MCF 10A (cell line): ENCODE data around the gene HMGN1. TPM values are rescaled to one million over a fixed set of nuclear protein-coding genes. Genes with fewer than 3 reads are reported as not detected.

Source experiments
- BruUV-seq: library from RNA; stranded (reverse); fragments of 400-500 nt; replicated peaks from 2 replicates; lab custom pipeline; 2021; lab: Mats Ljungman, UMichigan
- CTCF ChIA-PET: fragments of 300-600 bp; sonication (Branson Sonifier 250); formaldehyde crosslinking; extraction: SDS; loops from one replicate; lab custom pipeline; 2021; ENCODE audit warnings: antibody characterized with exemption, inconsistent platforms; lab: Yijun Ruan, JAX
- POLR2A ChIA-PET: fragments of 300-600, 350-650 bp; sonication (Branson Sonifier 250); formaldehyde crosslinking; extraction: SDS; loops from one replicate; lab custom pipeline; 2020; ENCODE audit warnings: antibody characterized with exemption, inconsistent platforms; lab: Yijun Ruan, JAX
- DNase-seq: peaks from one replicate; pipeline ENCODE4 v3.0.0-alpha.2; 2018; ENCODE audit not compliant: unreplicated experiment
- H3K27ac Mint-ChIP-seq: one replicate; pipeline ENCODE4 v1.8.0; 2022; ENCODE audit warnings: mild to moderate bottlenecking, low read depth, mixed read lengths; ENCODE audit not compliant: unreplicated experiment
- H3K27me3 Mint-ChIP-seq: one replicate; pipeline ENCODE4 v1.8.0; 2022; ENCODE audit warnings: mixed read lengths; ENCODE audit not compliant: insufficient read depth, unreplicated experiment
- H3K36me3 Mint-ChIP-seq: one replicate; pipeline ENCODE4 v1.8.0; 2022; ENCODE audit warnings: mild to moderate bottlenecking, moderate library complexity, mixed read lengths; ENCODE audit not compliant: insufficient read depth, unreplicated experiment
- H3K4me1 Mint-ChIP-seq: one replicate; pipeline ENCODE4 v1.8.0; 2022; ENCODE audit warnings: mixed read lengths; ENCODE audit not compliant: insufficient read depth, unreplicated experiment
- H3K4me3 Mint-ChIP-seq: one replicate; pipeline ENCODE4 v1.8.0; 2022; ENCODE audit warnings: mild to moderate bottlenecking, moderate library complexity, mixed read lengths; ENCODE audit not compliant: unreplicated experiment
- H3K9me3 Mint-ChIP-seq: one replicate; pipeline ENCODE4 v1.8.0; 2022; ENCODE audit warnings: mixed read lengths; ENCODE audit not compliant: unreplicated experiment
- CTCF ChIP-seq: fragments of 200-600 bp; IDR thresholded peaks from one replicate; pipeline ENCODE4 v1.8.0; 2022; ENCODE audit warnings: antibody characterized with exemption, mild to moderate bottlenecking; ENCODE audit not compliant: unreplicated experiment
- intact Hi-C: fragments of 100-400 bp; cut with micrococcal nuclease; formaldehyde crosslinking; loops from 2 replicates; pipeline ENCODE4 v1.14.1; 2022
- total RNA-seq: library from RNA; stranded (reverse); gene quantifications from 2 replicates; pipeline ENCODE4 v1.2.3, GENCODE V29; 2022

The HMGN1 gene
- total RNA-seq, 1 experiment from 2014 or later: 360 TPM

- no peaks in the 10 kb centered on the region for H3K27me3 Mint-ChIP-seq
Observed at GRCh38 chr21:39311164-39311563, 37.7 kb downstream of the HMGN1 start.

GRCh38 chr21:39307466-39307865 lies 41.4 kb downstream of the HMGN1 start:
- Mint-ChIP-seq H3K4me1 (peaks cover 9% of the 10 kb centered on the region), H3K27me3 (no peaks in the 10 kb centered on the region), H3K36me3 (peaks cover 91% of the 10 kb centered on the region), H3K27ac (no peak overlapping the region), H3K4me3 (no peak overlapping the region), H3K9me3 (no peaks in the 10 kb centered on the region)
- intact Hi-C loops: no loop called here
- ChIA-PET POLR2A (interaction anchor here (0.6 to 0.7 kb wide), 3 partner anchors 11 to 68 kb away, joined by 3 to 4 read pairs (median 4); no protein-coding TSS in a partner anchor), CTCF (no interaction called here)
- DNase-seq: no peak
- TF ChIP-seq CTCF: no peak
- no TSS peak for BruUV-seq

More at GRCh38 chr21:39311164-39311563, 37.7 kb downstream of the HMGN1 start:
- Mint-ChIP-seq H3K4me1 (peaks cover 17% of the 10 kb centered on the region), H3K27ac (no peak overlapping the region), H3K36me3 (peaks cover 54% of the 10 kb centered on the region), H3K9me3 (no peaks in the 10 kb centered on the region), H3K4me3 (peak overlapping the region; percentile 76)
- intact Hi-C loops: no loop called here
- ChIA-PET POLR2A (interaction anchor here (1.3 to 7.7 kb wide), 4 partner anchors 9 to 80 kb away, joined by 3 to 226 read pairs (median 8); partner anchors contain the start of gene HMGN1), CTCF (interaction anchor here (0.9 kb wide), 1 partner anchor 76 kb away, joined by 3 read pairs; no protein-coding TSS in a partner anchor)
- no TSS peak for BruUV-seq
- TF ChIP-seq CTCF: no peak
- DNase-seq: no peak

GRCh38 chr21:39300587-39300986 lies 48.3 kb downstream of the HMGN1 start:
- intact Hi-C loops: no loop called here
- Mint-ChIP-seq H3K27me3 (no peaks in the 10 kb centered on the region), H3K4me1 (peaks cover 5% of the 10 kb centered on the region), H3K27ac (no peak overlapping the region), H3K4me3 (no peak overlapping the region), H3K36me3 (peaks cover 65% of the 10 kb centered on the region), H3K9me3 (no peaks in the 10 kb centered on the region)
- CTCF ChIA-PET: no interaction called here
- no TSS peak for BruUV-seq
- no peak for TF ChIP-seq CTCF
- POLR2A ChIA-PET: interaction anchor here (0.6 to 1.2 kb wide), 5 partner anchors 11 to 17 kb away, joined by 3 to 4 read pairs (median 3); no protein-coding TSS in a partner anchor
- DNase-seq: no peak

GRCh38 chr21:39296891-39297290 lies 52.0 kb downstream of the HMGN1 start:
- no peak for TF ChIP-seq CTCF
- Mint-ChIP-seq H3K36me3 (peaks cover 65% of the 10 kb centered on the region), H3K4me3 (no peak overlapping the region), H3K9me3 (no peaks in the 10 kb centered on the region), H3K27ac (no peak overlapping the region), H3K4me1 (peaks cover 5% of the 10 kb centered on the region), H3K27me3 (no peaks in the 10 kb centered on the region)
- POLR2A ChIA-PET: interaction anchor here (0.9 to 1.3 kb wide), 2 partner anchors 9 to 15 kb away, joined by 3 to 5 read pairs; no protein-coding TSS in a partner anchor
- intact Hi-C loops: no loop called here
- BruUV-seq: no TSS peak
- CTCF ChIA-PET: interaction anchor here (0.9 to 1.1 kb wide), 2 partner anchors 18 to 144 kb away, joined by 3 to 4 read pairs; no protein-coding TSS in a partner anchor
- no peak for DNase-seq

Other genes starting within 250 kb of the HMGN1 start
- 79.9 and 116 TPM in 2 replicates for gene PSMG1, start 165.6 kb downstream of the HMGN1 start, total RNA-seq
- 36.0 and 45.4 TPM in 2 replicates for gene BRWD1, start 35.5 kb downstream of the HMGN1 start, total RNA-seq
- gene LCA5L, start 96.7 kb upstream of the HMGN1 start, total RNA-seq: 2.8 and 4.3 TPM in 2 replicates
- gene SH3BGR, start 102.9 kb upstream of the HMGN1 start, total RNA-seq: 11.3 and 15.9 TPM in 2 replicates